Measurements from ENCODE around the gene YEATS2.

DNA sequence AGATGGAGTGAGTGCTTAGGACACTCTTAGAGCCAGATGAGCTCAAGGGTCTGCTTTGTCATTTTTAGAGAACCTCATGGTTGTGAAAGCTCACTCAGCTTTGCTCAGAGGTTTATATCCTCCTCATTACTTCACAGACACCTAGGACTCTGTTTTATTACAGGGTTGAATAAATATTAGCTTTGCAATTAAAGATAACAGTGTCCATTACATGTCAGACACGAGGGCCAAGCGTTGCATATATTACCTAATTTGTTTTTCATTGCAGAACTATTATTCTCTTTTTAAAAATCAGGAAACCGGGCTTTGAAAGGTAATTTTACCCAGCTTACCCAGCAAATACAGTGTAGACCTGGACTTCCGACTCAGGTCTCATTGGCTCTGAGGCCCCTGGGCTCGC is 111.7 kb downstream of the YEATS2 start:
- TF ChIP-seq POLR2AphosphoS5 (IDR thresholded peaks at IDR 0.05; ENCODE audit: low read depth) (no peak), CTCF (conservative IDR thresholded peaks at IDR 0.05; ENCODE audit: low read depth in 2 of 2) (no peak), EZH2 (IDR thresholded peaks at IDR 0.05; ENCODE audit: low read depth, unreplicated experiment) (no peak), STAT1 (IDR thresholded peaks at IDR 0.05; ENCODE audit: unreplicated experiment) (no peak), CREB1 (CRISPR knock-in tag; IDR thresholded peaks at IDR 0.05; ENCODE audit: low read depth) (no peak), NANOG (IDR thresholded peaks at IDR 0.05; ENCODE audit: borderline replicate concordance) (no peak), JUNB (IDR thresholded peaks at IDR 0.05; ENCODE audit: unreplicated experiment) (no peak), ETS1 (IDR thresholded peaks at IDR 0.05) (no peak), EZH2phosphoT487 (IDR thresholded peaks at IDR 0.05; ENCODE audit: unreplicated experiment) (no peak), ZNF114 (CRISPR knock-in tag; IDR thresholded peaks at IDR 0.05) (no peak), ZNF462 (CRISPR knock-in tag; IDR thresholded peaks at IDR 0.05) (no peak), ZNF331 (CRISPR knock-in tag; IDR thresholded peaks at IDR 0.05; ENCODE audit: low read depth) (no peak)
- TF ChIP-seq, protein P1, sequence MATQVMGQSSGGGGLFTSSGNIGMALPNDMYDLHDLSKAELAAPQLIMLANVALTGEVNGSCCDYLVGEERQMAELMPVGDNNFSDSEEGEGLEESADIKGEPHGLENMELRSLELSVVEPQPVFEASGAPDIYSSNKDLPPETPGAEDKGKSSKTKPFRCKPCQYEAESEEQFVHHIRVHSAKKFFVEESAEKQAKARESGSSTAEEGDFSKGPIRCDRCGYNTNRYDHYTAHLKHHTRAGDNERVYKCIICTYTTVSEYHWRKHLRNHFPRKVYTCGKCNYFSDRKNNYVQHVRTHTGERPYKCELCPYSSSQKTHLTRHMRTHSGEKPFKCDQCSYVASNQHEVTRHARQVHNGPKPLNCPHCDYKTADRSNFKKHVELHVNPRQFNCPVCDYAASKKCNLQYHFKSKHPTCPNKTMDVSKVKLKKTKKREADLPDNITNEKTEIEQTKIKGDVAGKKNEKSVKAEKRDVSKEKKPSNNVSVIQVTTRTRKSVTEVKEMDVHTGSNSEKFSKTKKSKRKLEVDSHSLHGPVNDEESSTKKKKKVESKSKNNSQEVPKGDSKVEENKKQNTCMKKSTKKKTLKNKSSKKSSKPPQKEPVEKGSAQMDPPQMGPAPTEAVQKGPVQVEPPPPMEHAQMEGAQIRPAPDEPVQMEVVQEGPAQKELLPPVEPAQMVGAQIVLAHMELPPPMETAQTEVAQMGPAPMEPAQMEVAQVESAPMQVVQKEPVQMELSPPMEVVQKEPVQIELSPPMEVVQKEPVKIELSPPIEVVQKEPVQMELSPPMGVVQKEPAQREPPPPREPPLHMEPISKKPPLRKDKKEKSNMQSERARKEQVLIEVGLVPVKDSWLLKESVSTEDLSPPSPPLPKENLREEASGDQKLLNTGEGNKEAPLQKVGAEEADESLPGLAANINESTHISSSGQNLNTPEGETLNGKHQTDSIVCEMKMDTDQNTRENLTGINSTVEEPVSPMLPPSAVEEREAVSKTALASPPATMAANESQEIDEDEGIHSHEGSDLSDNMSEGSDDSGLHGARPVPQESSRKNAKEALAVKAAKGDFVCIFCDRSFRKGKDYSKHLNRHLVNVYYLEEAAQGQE (IDR thresholded peaks at IDR 0.05; ENCODE audit: unreplicated experiment) = no peak

Measured in GM23338 (cell line).